Measurements from ENCODE around the gene KIF25. TPM values are rescaled to one million over a fixed set of nuclear protein-coding genes. Genes with fewer than 3 reads are reported as not detected.

Gene KIF25
- polyA plus RNA-seq, 1 donor from 2014 or later = not detected

DNA sequence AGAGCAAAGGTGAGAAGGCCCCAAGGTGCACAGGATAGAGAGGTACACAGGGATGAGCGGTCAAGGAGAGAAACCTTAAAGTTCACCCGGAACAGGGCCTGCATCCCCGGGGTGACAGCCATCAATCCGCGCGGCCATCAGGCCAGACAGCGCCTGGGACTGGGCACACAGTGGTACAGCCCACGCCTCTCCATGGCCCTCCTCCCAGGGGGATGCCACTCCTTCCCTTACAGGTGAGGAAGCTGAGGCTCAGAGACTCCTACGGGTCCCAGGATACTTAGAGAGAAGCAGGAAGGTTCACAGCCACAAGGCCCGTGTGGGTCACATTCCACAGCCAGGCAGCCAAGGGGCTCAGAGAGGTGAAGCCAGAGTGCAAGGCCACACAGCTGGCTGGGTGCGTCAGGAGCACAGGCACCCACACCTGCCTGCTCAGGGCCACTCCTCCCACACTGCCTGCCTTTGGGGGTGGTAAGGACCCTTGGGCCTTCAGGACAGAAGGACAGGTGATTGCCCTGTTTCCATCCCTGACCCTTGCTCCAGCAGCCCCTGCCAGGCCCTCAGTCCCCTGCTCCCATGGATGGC, 66.8 kb downstream of the KIF25 start:
- Histone ChIP-seq H3K36me3 (ENCODE audit: insufficient read depth, low read length) (no peaks in the 10 kb centered on the region), H3K4me2 (ENCODE audit: low read length) (no peak overlapping the region), H3K27me3 (ENCODE audit: insufficient read depth, low read depth, low read length) (no peaks in the 10 kb centered on the region), H3K27ac (ENCODE audit: low read length) (no peak overlapping the region), H2AFZ (ENCODE audit: low read depth, low read length) (no peak overlapping the region), H4K20me1 (ENCODE audit: insufficient read depth) (no peaks in the 10 kb centered on the region), H3K79me2 (replicated peaks; ENCODE audit: insufficient read depth, low read length) (no peaks in the 10 kb centered on the region), H3F3A (ENCODE audit: insufficient read depth, low read length, poor library complexity, severe bottlenecking) (no peaks in the 10 kb centered on the region), H3K9me3 (ENCODE audit: low read length) (no peaks in the 10 kb centered on the region), H3K4me3 (ENCODE audit: low read length) (no peak overlapping the region), H3K9ac (ENCODE audit: low read length) (no peak overlapping the region), H3K9me2 (ENCODE audit: insufficient read depth, low read length) (no peaks in the 10 kb centered on the region)
- TF ChIP-seq TAF1 (IDR thresholded peaks at IDR 0.05; ENCODE audit: low read depth) (no peak), RAD21 (conservative IDR thresholded peaks at IDR 0.05) (no peak), SMC3 (conservative IDR thresholded peaks at IDR 0.05; ENCODE audit: poor library complexity) (no peak), POLR2AphosphoS5 (IDR thresholded peaks at IDR 0.05) (no peak), EP300 (conservative IDR thresholded peaks at IDR 0.05; ENCODE audit: poor library complexity, severe bottlenecking) (no peak)
- TF ChIP-seq, protein P1, sequence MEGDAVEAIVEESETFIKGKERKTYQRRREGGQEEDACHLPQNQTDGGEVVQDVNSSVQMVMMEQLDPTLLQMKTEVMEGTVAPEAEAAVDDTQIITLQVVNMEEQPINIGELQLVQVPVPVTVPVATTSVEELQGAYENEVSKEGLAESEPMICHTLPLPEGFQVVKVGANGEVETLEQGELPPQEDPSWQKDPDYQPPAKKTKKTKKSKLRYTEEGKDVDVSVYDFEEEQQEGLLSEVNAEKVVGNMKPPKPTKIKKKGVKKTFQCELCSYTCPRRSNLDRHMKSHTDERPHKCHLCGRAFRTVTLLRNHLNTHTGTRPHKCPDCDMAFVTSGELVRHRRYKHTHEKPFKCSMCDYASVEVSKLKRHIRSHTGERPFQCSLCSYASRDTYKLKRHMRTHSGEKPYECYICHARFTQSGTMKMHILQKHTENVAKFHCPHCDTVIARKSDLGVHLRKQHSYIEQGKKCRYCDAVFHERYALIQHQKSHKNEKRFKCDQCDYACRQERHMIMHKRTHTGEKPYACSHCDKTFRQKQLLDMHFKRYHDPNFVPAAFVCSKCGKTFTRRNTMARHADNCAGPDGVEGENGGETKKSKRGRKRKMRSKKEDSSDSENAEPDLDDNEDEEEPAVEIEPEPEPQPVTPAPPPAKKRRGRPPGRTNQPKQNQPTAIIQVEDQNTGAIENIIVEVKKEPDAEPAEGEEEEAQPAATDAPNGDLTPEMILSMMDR (IDR thresholded peaks at IDR 0.05; ENCODE audit: poor library complexity, severe bottlenecking) = no peak

DNA sequence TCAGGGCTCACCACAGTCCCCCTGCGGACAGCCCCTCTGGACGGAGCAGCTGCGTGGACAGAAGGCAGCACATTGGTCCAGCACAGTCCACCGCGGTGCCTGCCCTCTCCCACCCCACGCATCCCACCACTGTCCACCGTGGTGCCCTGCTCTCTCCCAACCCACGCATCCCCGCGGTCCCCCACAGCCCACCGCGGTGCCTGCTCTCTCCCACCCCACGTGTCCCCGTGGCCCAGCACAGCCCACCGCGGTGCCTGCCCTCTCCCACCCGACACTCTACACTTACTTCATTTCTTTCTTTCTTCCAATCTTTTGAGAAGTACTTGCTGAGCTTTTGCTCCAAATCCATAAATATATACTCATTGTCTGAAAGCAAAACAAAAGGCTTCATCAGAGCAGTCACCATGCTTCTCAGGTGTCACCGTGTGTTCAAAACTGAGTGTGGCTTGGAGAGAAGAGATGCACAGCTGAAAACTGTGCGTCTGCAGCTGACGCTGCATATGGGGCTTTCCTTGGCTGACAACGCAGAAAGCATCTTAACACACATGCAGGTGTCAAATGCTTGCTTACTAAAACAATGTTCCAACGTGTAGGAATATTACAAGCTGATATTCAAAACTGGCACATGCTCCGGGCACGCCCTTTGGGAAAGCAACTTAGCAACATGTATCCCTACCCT, 69.7 kb downstream of the KIF25 start:
- Histone ChIP-seq H3K27me3 (ENCODE audit: insufficient read depth, low read depth, low read length) (no peaks in the 10 kb centered on the region), H2AFZ (ENCODE audit: low read depth, low read length) (no peak overlapping the region), H3K27ac (ENCODE audit: low read length) (no peak overlapping the region), H3F3A (ENCODE audit: insufficient read depth, low read length, poor library complexity, severe bottlenecking) (no peaks in the 10 kb centered on the region), H3K4me3 (ENCODE audit: low read length) (no peak overlapping the region), H3K4me2 (ENCODE audit: low read length) (no peak overlapping the region), H3K9ac (ENCODE audit: low read length) (no peak overlapping the region), H3K36me3 (ENCODE audit: insufficient read depth, low read length) (no peaks in the 10 kb centered on the region), H3K9me3 (ENCODE audit: low read length) (no peaks in the 10 kb centered on the region), H3K9me2 (ENCODE audit: insufficient read depth, low read length) (no peaks in the 10 kb centered on the region), H4K20me1 (ENCODE audit: insufficient read depth) (no peaks in the 10 kb centered on the region), H3K79me2 (replicated peaks; ENCODE audit: insufficient read depth, low read length) (no peaks in the 10 kb centered on the region)
- TF ChIP-seq TAF1 (IDR thresholded peaks at IDR 0.05; ENCODE audit: low read depth) (no peak), SMC3 (conservative IDR thresholded peaks at IDR 0.05; ENCODE audit: poor library complexity) (no peak), EZH2 (IDR thresholded peaks at IDR 0.05; ENCODE audit: borderline replicate concordance, insufficient read depth, low read length, poor library complexity, severe bottlenecking) (no peak), POLR2AphosphoS5 (IDR thresholded peaks at IDR 0.05) (no peak), RAD21 (conservative IDR thresholded peaks at IDR 0.05) (no peak), EP300 (conservative IDR thresholded peaks at IDR 0.05; ENCODE audit: poor library complexity, severe bottlenecking) (no peak), MXI1 (conservative IDR thresholded peaks at IDR 0.05; ENCODE audit: poor library complexity, severe bottlenecking) (no peak)
- TF ChIP-seq, protein P1 (IDR thresholded peaks at IDR 0.05; ENCODE audit: poor library complexity, severe bottlenecking) = no peak
- TF ChIP-seq, protein P2, sequence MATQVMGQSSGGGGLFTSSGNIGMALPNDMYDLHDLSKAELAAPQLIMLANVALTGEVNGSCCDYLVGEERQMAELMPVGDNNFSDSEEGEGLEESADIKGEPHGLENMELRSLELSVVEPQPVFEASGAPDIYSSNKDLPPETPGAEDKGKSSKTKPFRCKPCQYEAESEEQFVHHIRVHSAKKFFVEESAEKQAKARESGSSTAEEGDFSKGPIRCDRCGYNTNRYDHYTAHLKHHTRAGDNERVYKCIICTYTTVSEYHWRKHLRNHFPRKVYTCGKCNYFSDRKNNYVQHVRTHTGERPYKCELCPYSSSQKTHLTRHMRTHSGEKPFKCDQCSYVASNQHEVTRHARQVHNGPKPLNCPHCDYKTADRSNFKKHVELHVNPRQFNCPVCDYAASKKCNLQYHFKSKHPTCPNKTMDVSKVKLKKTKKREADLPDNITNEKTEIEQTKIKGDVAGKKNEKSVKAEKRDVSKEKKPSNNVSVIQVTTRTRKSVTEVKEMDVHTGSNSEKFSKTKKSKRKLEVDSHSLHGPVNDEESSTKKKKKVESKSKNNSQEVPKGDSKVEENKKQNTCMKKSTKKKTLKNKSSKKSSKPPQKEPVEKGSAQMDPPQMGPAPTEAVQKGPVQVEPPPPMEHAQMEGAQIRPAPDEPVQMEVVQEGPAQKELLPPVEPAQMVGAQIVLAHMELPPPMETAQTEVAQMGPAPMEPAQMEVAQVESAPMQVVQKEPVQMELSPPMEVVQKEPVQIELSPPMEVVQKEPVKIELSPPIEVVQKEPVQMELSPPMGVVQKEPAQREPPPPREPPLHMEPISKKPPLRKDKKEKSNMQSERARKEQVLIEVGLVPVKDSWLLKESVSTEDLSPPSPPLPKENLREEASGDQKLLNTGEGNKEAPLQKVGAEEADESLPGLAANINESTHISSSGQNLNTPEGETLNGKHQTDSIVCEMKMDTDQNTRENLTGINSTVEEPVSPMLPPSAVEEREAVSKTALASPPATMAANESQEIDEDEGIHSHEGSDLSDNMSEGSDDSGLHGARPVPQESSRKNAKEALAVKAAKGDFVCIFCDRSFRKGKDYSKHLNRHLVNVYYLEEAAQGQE (IDR thresholded peaks at IDR 0.05; ENCODE audit: borderline replicate concordance) = no peak
